Nephron (organoid): Measurements from ENCODE around the gene OR6J1.
A peak's percentile ranks its signal among the peaks of the same experiment; 100 is the strongest.

Experiments used
- H3K27ac Mint-ChIP-seq, 3 experiments: 2 replicates each; pipeline ENCODE4 v1.8.0; 2020; ENCODE audit warnings: mixed read lengths in 3 of 3, mild to moderate bottlenecking in 2 of 3, moderate library complexity in 1 of 3
- H3K27me3 Mint-ChIP-seq: 2 replicates; pipeline ENCODE4 v1.8.0; 2021; ENCODE audit warnings: low read depth, mild to moderate bottlenecking, moderate library complexity, mixed read lengths
- H3K36me3 Mint-ChIP-seq: 2 replicates; pipeline ENCODE4 v1.8.0; 2020; ENCODE audit warnings: low read depth, mixed read lengths
- H3K4me1 Mint-ChIP-seq: 2 replicates; pipeline ENCODE4 v1.8.0; 2020; ENCODE audit warnings: mixed read lengths
- H3K4me3 Mint-ChIP-seq, 3 experiments: 2 replicates each; pipeline ENCODE4 v1.8.0; 2020; ENCODE audit warnings: mild to moderate bottlenecking in 3 of 3, mixed read lengths in 3 of 3, moderate library complexity in 2 of 3
- H3K9me3 Mint-ChIP-seq: 2 replicates; pipeline ENCODE4 v1.8.0; 2020; ENCODE audit warnings: mixed read lengths
- TF ChIP-seq, protein P1 (sequence below), 3 experiments: fragments of 200-600 bp; sonication (generic); IDR thresholded peaks; one replicate each; pipeline ENCODE4 v1.5.0; 2021; ENCODE audit warnings: antibody characterized with exemption in 3 of 3; ENCODE audit not compliant: unreplicated experiment in 3 of 3

The OR6J1 gene

DNA sequence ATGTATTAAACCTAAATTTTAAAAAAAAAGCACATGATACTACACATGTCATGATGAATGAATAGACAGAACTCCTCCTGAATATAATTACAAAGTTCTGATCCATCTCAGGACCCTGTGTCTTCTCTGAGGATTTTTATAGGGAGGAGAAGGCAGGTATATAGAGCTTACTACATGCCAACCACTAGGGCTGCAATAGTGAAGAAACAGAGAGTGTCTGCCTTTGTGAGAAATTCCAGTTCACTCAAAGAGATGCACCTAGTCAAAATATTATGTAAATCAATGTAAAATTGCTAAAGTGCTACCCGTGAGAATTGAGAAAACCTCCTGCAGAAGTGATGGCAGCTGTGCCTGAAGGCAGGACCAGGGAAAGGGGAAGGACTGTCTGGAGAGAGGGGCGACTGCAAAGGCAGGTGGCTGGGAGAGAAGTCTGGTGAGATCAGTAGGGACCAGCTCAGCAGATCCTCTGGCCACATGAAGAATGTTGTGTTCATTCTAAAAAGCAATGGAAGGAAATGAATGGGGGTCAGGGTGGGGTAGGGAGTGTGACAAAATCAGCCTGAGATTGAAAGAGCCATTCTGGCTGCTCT, 31.0 kb downstream of the OR6J1 start:
- H3K9me3 Mint-ChIP-seq, result peaks cover 2% of the 10 kb centered on the region
- peak overlapping the region in 1 of 3 experiments; percentile 5 for H3K4me3 Mint-ChIP-seq
- TF ChIP-seq, protein P1, sequence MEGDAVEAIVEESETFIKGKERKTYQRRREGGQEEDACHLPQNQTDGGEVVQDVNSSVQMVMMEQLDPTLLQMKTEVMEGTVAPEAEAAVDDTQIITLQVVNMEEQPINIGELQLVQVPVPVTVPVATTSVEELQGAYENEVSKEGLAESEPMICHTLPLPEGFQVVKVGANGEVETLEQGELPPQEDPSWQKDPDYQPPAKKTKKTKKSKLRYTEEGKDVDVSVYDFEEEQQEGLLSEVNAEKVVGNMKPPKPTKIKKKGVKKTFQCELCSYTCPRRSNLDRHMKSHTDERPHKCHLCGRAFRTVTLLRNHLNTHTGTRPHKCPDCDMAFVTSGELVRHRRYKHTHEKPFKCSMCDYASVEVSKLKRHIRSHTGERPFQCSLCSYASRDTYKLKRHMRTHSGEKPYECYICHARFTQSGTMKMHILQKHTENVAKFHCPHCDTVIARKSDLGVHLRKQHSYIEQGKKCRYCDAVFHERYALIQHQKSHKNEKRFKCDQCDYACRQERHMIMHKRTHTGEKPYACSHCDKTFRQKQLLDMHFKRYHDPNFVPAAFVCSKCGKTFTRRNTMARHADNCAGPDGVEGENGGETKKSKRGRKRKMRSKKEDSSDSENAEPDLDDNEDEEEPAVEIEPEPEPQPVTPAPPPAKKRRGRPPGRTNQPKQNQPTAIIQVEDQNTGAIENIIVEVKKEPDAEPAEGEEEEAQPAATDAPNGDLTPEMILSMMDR (IDR thresholded peaks at IDR 0.05; ENCODE audit: unreplicated experiment in 3 of 3), result no peak
- H3K4me1 Mint-ChIP-seq, result peaks cover 16% of the 10 kb centered on the region
- H3K27ac Mint-ChIP-seq, result peak overlapping the region; percentile 69 to 95 (median 76)
- H3K27me3 Mint-ChIP-seq, result no peaks in the 10 kb centered on the region
- peaks cover 35% of the 10 kb centered on the region for H3K36me3 Mint-ChIP-seq

- Mint-ChIP-seq H3K4me1 (peaks cover 26% of the 10 kb centered on the region), H3K27ac (no peak overlapping the region), H3K27me3 (no peaks in the 10 kb centered on the region), H3K9me3 (peaks cover 2% of the 10 kb centered on the region), H3K4me3 (no peak overlapping the region), H3K36me3 (peaks cover 51% of the 10 kb centered on the region)
- TF ChIP-seq, protein P1 (IDR thresholded peaks at IDR 0.05; ENCODE audit: unreplicated experiment in 3 of 3), result no peak
Measured at GRCh38 chr14:22610931-22611330, 33.2 kb downstream of the OR6J1 start.

GRCh38 chr14:22607291-22607690, 36.9 kb downstream of the OR6J1 start:
- Mint-ChIP-seq H3K4me1 (peaks cover 11% of the 10 kb centered on the region), H3K9me3 (no peaks in the 10 kb centered on the region), H3K27me3 (no peaks in the 10 kb centered on the region), H3K36me3 (peaks cover 76% of the 10 kb centered on the region), H3K27ac (no peak overlapping the region), H3K4me3 (no peak overlapping the region)
- TF ChIP-seq, protein P1 (IDR thresholded peaks at IDR 0.05; ENCODE audit: unreplicated experiment in 3 of 3), result no peak

DNA sequence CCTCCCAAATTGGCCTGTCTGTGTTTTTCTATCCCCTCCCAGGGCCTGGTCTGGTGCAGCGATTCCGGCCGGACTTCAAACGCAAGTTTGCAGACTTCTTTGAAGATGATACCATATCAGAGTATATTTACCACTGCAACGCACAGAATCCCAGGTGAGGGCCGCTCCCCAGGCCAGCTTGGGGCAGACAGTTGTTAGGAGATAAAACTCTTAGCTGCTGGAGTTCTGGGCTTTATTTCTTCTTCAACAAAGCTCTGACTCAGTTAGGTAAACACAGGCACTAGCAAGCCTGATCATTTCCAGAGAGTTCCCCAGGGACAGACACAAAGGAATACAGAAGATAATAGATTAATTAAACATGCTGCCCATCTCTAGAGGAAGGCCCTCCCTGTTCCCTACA, 37.8 kb downstream of the OR6J1 start:
- Mint-ChIP-seq H3K4me3 (no peak overlapping the region), H3K4me1 (peaks cover 11% of the 10 kb centered on the region), H3K9me3 (no peaks in the 10 kb centered on the region), H3K36me3 (peaks cover 75% of the 10 kb centered on the region), H3K27me3 (no peaks in the 10 kb centered on the region), H3K27ac (no peak overlapping the region)
- TF ChIP-seq, protein P1 (IDR thresholded peaks at IDR 0.05; ENCODE audit: unreplicated experiment in 3 of 3), result no peak

GRCh38 chr14:22602862-22603261, 41.3 kb downstream of the OR6J1 start:
- H3K27me3 Mint-ChIP-seq, result peaks cover 6% of the 10 kb centered on the region
- H3K4me3 Mint-ChIP-seq, result no peak overlapping the region
- H3K27ac Mint-ChIP-seq, result no peak overlapping the region
- no peaks in the 10 kb centered on the region for H3K9me3 Mint-ChIP-seq
- H3K4me1 Mint-ChIP-seq, result peaks cover 28% of the 10 kb centered on the region
- peaks cover 49% of the 10 kb centered on the region for H3K36me3 Mint-ChIP-seq
- TF ChIP-seq, protein P1 (IDR thresholded peaks at IDR 0.05; ENCODE audit: unreplicated experiment in 3 of 3), result no peak

- TF ChIP-seq, protein P1 (IDR thresholded peaks at IDR 0.05; ENCODE audit: unreplicated experiment in 3 of 3), result no peak
- Mint-ChIP-seq H3K4me1 (peaks cover 20% of the 10 kb centered on the region), H3K4me3 (no peak overlapping the region), H3K27ac (no peak overlapping the region), H3K9me3 (no peaks in the 10 kb centered on the region), H3K27me3 (peaks cover 6% of the 10 kb centered on the region), H3K36me3 (peaks cover 44% of the 10 kb centered on the region)
Measured at GRCh38 chr14:22601996-22602395, 42.2 kb downstream of the OR6J1 start.
